Stimulated activated naive CD8-positive, alpha-beta T cell treated with anti-CD3 and anti-CD28 coated beads, Interleukin-15, Interleukin-2, amounts not matched to agents 100 U/mL and 50 U/mL, for 24 hours (primary cell): ENCODE results near the gene PRDM16.

Source experiments
- ATAC-seq: fragments of 150-1000 bp; cut with Tn5 transposase; one replicate; pipeline ENCODE4 v1.10.0; 2021
- DNase-seq: peaks from one replicate; pipeline ENCODE4 v3.0.0; 2021

Gene PRDM16

GRCh38 chr1:3324704-3325535, 255.9 kb downstream of the PRDM16 start:
- ATAC-seq (no peak), DNase-seq (no peak)

GRCh38 chr1:3326516-3327388, 257.7 kb downstream of the PRDM16 start:
- DNase-seq (no peak), ATAC-seq (no peak)

- ATAC-seq: no peak
- no peak for DNase-seq
Measured at GRCh38 chr1:3327389-3327702, 258.3 kb downstream of the PRDM16 start.

DNA sequence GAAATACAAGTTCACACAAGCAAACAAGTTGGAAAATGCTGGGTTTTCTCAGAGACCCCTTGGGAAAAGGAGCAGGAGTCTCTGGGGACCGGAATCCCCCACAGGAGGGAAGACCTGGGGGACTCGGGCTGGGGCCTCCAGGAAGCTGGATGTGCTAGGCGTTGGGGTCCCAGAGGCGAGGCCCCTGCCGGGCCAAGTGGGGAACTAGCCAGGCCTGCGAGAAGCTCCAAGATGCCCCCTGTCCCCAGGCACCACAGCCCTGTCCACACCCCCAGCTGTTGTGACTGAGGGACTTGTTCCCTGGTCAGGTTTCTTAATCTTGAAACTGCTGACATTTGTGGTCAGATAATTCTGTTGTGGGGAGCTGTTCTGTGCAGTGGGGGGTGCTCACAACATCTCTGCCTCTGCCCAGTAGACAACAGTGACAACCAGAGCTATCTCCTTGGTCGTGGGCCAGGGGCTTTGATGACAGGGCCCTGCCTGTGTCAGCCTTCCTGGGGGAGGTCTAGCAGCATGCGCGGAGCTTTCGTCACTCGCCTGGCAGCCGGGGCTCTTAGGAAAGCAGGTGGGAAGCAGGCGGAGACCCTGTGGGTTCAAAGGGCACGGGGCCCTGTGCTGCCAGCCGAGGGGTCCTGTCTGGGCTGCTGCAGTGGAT, 259.1 kb downstream of the PRDM16 start:
- DNase-seq: no peak
- no peak for ATAC-seq

DNA sequence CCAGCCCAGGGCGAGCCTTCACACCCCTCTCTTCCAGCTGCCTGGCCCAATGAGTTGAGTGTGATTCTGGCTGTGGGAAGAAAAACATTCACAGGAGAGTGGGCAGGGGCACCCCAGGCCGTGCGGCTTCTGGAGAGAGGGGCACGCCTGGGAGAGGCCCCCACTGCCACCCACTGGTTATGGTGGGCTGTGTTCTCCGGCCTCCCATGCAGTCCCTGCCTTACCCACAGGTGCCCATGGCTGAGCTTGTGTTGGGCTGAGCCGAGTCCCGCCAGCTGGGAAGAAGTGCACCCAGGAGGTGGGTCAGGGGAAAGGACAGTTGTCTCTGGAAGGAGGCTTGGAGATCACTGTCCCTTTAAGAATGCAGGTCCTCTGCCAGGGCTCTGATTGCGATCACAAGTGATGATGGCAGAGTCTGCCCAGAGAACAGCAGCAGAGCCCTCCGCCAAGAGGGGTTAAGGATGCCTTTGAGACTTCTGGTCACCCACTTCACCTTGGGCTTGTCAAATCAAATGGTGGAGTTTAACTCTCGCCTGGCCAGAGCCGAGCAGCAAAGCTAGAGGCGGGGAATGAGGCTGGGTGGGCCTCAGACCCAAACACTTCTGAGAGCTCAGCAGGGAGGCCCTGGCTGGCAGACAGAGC, 260.8 kb downstream of the PRDM16 start:
- DNase-seq (no peak), ATAC-seq (no peak)

- no peak for DNase-seq
- ATAC-seq: no peak
Measured at GRCh38 chr1:3330771-3331245, 261.8 kb downstream of the PRDM16 start.

- DNase-seq (no peak), ATAC-seq (no peak)
Measured at GRCh38 chr1:3331564-3331963, 262.6 kb downstream of the PRDM16 start.

GRCh38 chr1:3332043-3332442, 263.0 kb downstream of the PRDM16 start:
- DNase-seq (no peak), ATAC-seq (no peak)

DNA sequence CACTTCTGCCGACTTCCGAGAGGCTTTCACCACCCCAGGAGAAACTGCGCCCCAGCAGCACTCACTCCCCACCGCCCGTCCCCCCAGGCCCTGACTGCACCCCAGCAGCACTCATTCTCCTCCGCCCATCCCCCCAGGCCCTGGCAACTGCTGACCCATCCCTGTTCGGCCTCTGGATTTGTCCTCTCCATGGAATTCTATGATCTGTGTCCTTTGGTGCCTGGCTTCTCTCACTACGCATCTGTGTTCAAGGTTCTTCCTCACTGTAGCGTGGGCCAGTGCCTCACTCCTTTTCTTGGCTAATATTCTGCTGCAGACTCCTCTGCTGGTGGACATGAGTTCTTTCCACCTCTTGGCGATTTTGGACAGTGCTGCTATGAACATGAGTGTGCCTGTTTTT, 263.7 kb downstream of the PRDM16 start:
- ATAC-seq (no peak), DNase-seq (no peak)

GRCh38 chr1:3333903-3334302, 264.9 kb downstream of the PRDM16 start:
- ATAC-seq (no peak), DNase-seq (no peak)

- ATAC-seq (no peak), DNase-seq (no peak)
Measured at GRCh38 chr1:3334366-3334765, 265.4 kb downstream of the PRDM16 start.

- DNase-seq (no peak), ATAC-seq (no peak)
Measured at GRCh38 chr1:3335754-3336640, 267.0 kb downstream of the PRDM16 start.

DNA sequence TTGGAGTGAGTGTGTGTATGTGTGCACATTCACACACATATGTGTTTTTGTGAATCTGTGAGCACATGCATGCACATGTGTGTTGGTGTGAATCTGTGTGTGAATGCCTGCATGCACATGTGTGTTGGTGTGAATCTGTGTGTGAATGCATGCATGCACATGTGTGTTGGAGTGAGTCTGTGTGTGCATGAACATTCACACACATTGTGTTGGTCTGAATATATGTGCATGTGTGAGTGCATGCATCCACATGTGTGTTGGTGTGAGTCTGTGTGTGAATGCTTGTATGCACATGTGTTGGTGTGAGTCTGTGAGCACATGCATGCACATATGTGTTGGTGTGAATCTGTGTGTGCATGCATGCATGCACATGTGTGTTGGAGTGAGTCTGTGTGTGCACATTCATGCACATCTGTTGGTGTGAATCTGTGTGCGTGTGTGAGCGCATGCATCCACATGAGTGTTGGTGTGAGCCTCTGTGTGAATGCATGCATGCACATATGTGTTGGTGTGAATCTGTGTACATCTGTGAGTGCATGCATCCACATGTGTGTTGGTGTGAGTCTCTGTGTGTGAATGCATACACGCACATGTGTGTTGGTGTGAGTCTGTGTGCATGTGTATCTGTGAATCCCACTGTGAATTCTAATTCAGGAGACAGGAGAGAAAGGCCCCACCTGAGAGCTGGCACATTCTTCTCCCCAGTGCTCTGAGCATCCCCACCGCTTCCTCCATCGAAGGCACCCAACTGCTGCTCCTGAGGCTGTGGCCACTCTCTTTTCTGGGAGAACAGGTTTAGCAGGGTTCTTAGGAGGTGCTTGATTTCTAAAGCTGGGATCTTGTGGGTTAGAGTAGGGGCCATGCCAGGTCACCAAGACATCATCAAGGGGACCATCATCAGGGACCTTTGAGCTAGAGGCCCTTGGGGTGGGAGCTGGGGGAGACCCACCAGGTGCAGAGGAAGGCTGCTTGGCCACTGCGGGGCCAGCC, 267.9 kb downstream of the PRDM16 start:
- no peak for DNase-seq

GRCh38 chr1:3337798-3338724, 269.1 kb downstream of the PRDM16 start:
- no peak for DNase-seq

More for the DNA sequence above, 267.9 kb downstream of the PRDM16 start:
- ATAC-seq: no peak

DNA sequence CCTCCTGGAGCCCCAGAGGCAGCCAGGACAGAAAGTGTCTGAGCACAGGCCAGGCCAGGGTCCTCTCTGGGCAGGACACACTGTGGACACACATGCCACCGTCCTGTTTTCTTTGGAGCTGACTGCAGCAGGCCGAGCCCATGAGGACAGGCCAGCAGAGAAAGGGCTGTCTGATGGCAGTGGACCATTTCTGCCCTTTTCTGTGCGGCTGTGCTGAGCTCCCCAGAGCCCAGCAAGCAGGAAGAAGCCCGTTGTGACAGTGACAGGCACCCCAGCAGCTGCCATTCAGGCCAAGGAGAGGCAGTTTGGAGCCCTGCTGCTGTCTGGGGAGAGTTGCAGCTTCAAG, 269.7 kb downstream of the PRDM16 start:
- no peak for ATAC-seq
- DNase-seq: no peak

More at GRCh38 chr1:3337798-3338724, 269.1 kb downstream of the PRDM16 start:
- ATAC-seq: no peak

DNA sequence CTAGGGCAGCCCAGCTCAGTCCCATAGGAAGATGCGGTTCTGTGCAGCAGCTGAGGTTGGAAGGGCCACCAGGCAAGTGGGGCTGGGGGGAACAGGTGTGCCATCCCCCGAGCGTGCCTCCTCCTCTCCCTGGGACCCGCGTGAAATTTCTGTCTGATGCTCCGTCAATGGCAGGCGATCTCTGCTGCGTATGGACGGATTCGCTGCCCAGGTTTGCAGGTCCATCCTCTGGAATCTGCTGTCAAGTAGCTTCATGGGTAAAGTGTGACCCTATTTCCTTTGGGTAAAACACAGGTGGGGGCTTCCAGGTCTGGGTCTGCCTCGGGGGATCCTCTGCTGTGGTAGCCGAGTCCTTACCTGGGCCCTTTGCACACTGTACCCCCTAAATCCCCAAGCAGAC, 270.9 kb downstream of the PRDM16 start:
- ATAC-seq: no peak
- no peak for DNase-seq

DNA sequence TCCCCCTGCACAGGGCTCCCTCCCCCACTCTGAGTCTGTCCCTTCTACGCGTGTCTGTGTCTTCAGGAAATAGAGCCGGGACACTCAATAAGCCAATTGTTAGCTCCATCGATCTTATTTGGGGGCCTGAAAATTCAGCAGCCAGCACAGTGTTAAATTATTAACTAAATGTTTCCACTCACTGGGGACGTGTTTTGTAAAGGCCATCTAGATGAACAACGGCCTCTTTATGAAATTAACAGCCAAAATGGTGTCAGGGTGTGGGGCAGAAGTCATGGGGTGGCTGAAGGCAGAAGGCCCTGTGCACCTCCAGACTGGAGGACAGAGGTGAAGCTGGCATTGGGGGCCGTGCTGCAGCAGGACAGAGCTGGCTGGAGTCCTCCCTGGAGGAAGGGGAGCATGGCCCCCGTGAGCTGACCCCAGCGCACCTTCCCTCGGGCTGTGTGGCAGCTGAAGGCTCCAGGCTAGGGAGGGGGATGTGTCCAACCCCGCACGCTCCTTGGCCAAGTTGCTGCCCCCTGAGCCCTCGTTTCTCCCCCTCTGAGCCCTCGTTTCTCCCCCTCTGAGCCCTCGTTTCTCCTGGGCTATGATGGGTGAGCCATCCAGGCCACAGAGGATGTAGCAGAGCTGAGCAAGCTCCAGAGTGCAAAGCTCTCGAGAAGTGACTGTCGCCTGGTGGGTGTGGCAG, 271.7 kb downstream of the PRDM16 start:
- no peak for DNase-seq
- no peak for ATAC-seq

DNA sequence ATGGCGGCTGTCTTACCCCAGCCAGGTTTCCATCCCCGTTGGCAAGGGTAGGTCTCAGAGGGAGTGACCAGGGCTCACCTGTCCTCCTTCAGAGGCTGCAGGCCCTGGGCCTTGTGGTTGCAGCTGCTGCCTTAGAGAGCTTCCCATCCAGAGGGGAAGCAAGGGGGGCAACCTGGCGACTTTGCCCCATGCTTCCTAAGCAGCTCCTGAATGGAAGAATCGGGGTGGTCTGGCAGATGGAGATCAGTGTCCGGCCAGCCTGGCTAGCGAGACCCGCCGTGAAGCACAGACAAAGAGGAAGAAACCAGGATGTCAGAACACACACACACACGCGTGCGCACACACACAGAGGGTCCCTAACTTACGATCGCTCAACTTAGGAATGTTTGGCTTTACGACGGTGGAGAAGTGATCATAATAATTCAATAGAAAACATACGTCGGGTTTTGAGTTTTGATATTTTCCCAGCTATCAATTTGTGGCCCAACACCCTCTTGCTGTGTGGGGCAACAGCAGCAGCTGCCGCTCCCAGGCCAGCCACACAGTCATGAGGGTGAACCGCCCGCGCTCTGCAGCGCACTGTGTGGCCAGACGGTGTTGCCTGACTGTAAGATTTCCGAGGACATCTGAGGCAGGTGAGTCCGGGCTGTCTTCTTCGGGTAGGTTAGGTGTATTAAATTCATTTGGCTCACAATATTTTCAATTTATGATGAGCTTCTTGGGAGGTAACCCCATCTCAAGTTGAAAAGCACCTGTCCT, 272.4 kb downstream of the PRDM16 start:
- no peak for ATAC-seq
- no peak for DNase-seq
